NCI-H2171 treated with DMSO at 0.1 percent for 48 hours (cell line): ENCODE data around the gene VCX.
"Not testable (repeated sequence)": the region's sequence is repeated elsewhere in the genome, so short reads cannot be mapped to it uniquely, and the experiment has no call there.

Experiments used
- DNase-seq: peaks from one replicate; lab custom pipeline; 2025; lab: John Stamatoyannopoulos, UW

VCX gene

DNA sequence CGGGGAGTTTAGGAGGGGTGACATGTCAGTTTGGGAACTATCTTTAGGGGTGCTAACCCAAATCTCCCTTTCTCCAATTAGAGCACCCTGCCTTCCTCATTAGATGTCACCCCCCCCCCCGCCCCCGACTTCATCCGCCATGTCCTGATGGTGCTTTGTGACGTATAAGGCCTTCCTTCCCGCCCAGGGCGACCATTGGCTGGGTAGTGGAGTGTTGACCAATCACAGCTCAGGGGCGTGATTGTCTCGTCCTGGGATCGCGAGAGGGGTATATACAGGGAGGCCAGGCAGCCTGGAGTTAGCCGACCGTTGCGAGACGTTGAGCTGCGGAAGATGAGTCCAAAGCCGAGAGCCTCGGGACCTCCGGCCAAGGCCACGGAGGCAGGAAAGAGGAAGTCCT lies at the start of gene VCX:
Gene VCX (plus strand): TSS at position 301 of the 400 bp plus-strand sequence. CDS start 33 bp downstream, at position 334.
- not testable (repeated sequence) for DNase-seq

DNA sequence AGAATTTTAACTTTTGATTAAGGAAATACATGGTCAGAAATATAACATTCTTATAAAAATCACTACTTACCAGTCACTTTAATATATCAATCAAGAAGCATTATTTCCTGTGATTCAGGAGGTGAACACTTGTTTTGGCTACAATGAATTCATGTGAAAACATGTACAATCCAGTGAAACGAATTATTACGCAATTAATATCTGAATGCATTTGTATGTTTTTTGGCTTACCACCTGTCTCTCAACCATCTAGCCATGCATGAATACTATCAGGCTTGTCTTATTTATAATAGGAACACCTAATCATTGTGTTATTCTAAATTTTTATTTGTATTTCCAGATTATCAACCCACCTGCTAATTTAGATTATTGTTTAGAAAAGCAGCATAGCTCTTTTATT lies 44.6 kb upstream of the VCX start:
- no peak for DNase-seq

DNA sequence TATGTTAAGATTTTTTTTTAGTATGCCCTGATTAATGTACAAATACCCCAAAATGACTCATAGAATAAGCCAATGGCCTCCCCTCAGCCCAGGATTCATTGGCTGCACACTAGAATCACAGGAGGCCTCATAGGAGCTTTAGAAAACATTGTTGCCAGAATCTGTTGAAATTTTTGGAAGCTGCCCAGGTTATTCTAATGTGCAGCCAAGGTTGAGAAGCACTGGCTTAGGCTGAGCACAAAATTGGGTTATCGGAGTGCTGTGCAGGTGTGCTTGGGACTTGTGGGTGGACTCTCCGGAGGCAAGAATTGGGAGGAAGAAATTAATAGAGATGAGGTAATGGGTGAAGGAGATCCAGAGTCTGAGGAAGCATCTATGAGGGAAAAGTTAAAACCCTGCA lies 41.3 kb upstream of the VCX start:
- DNase-seq = no peak

DNA sequence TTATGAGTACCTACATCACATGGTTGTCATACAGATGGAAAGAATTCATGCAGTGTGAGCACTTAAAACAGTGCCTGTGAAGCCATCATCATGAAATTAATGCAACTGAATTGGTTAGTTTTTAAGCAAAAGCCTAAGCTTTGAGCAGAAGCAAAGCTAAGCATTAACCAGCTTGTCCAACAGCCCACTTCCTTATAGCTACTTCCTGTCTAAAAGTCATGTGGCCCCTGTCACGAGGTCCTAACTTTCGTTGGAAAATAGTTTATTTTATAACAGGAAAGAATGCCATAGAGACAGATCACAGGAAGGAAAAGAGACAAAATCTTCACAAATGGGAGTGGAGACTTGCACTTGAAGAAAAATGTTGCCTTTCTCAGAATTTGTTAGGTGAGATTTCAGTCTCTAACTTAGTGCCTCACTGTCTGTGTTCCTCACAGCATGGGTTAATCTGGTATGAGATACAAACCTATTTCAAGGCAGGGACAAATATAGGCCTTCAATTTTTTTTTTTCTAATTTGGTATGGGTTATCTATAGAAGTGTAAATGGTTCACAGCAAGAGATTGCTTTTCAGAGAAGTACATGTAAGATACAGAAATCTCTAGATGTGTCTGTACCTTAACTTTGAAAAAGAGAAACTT lies 27.7 kb upstream of the VCX start:
- DNase-seq = no peak

DNA sequence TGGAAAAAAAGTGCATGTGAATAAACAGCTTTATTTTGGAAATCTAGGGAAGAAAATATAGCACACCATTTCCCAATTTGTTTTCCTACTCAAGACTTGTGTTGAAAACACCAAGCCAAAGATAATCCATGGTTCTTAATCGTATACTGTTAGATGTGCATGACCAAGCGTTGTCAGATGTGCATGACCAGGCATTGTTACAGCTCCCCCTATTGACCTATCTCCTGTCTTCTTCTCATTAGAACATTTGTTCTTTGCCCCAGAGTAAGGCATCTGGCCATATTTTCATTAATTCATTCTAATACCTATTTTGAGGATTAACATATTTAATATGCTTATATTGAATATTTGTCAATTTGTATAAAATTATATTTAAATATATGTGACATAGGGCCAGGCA lies 14.4 kb upstream of the VCX start:
- no peak for DNase-seq

DNA sequence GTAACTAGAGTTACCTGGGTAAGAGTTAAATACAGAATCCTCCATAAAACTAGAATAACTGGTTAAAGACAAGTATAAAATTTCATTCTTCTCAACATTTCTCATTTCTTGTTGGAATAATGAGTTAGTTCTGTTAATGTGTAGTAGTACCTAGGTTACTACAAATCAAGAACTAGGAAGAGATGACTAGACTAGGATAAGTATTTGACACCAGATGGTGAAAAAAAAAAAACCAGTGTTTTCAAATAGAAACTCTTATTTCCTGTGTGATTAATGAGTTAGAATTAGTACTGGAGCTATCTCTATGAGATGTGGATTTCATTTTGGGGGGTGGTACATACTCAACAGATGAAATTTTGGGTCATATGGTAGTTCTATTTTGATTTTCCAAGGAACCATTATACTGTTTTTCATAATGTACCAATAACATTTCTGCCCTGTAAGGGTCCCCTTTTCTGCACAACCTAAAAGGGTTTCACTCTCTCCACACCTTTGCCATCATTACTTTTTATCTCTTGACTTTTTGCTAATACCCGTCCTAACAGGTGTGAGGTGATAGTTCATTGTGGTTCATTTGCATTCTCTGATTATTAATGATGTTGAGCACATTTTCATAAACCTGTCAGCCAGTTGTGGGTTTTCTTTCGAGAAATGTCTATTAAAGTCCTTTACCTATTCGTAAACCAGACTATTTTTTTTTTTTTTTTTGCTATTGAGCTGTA lies 1.7 kb upstream of the VCX start:
- DNase-seq = no peak

DNA sequence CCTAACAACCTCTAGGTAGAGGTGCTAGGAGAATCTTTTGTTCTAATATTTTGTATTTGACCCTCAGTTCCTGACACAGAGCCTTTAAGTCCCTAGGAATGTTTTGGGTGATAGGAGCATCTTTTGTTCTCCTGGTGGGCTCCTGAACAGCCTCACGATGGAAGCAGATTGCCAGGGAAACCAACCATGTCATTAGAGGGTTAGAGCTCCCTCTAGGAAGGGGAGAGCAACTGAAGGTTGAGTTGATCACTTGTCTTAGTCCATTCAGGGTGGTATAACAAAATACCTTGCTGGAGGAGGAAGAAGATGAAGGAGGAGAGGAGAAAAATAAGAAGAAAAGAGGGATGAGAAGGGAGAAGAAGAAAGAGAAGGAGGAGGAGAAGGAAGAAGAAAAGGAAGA lies 9.2 kb downstream of the VCX start:
- DNase-seq = no peak

DNA sequence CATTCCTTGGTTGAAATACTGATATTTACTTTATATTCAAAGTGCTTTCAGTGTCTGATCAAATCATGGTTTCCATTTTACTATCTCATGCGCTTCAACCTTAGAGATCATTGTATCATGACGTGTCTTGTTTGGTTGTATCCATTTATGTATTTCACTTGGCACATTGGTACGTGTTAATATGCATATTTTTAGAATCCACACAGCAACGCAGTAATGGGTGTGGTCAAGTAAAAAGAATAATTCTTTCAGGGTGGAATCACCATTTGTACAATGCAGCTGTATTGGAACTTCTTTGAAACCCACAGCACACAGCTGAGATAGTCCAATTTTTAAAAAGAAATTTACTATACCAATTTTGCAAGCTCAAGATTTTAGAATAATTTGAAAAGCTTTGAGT lies 29.1 kb downstream of the VCX start:
- no peak for DNase-seq

DNA sequence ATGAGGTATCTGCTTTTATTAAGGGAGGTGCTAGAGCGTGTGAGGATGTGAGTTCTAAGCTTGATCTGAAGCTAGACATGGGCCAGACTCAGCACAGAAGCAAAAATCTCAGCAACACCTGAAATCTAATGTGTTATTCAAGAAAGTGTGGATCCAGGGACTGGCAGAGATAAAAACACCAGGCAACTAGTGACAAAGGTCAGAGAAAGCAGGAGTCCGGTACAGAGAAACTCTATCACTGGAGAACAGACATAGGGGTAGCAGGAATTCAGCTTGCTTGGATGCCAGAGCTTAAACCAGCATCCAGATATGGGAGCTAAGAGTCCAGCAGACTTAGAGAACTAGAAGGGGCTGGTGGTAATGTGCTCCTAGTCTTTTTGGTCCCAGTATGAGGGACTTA lies 34.0 kb downstream of the VCX start:
- DNase-seq = no peak

DNA sequence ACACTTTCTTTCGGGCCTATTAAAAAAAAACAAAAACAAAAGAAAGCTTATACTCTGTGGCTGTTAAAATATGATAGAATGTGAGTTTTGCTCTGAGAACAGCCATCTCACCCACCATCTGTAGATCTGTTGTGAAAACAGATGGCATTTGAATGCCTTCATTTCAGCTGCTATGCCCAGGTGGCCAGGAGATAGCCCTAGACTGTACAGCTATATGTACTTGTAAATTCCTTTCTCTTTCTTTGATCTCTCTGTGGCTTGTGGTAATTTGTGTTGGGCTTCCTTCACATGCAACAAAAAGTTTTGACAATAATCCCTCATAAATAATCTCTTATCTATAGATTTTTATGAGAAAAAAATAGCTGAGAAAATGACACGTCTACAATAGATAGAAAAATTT lies 46.2 kb downstream of the VCX start:
- DNase-seq = peak; percentile 1

DNA sequence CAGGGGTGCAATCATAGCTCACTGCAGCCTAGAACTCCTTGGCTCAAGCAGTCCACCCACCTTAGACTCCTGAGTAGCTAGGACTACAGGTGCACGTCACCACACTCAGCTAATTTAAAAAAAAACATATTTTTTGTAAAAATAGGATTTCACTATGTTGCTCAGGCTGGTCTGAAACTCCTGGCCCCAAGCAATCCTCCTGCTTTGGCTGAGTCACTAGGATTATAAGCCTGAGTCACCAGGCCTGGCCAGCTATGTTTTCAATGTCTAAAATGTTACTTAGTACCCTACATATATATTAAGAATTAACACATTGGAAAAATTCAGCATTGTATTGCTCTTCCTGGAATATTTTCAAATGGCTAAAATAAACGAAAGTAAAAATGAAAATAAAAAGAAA lies 46.7 kb downstream of the VCX start:
- no peak for DNase-seq

DNA sequence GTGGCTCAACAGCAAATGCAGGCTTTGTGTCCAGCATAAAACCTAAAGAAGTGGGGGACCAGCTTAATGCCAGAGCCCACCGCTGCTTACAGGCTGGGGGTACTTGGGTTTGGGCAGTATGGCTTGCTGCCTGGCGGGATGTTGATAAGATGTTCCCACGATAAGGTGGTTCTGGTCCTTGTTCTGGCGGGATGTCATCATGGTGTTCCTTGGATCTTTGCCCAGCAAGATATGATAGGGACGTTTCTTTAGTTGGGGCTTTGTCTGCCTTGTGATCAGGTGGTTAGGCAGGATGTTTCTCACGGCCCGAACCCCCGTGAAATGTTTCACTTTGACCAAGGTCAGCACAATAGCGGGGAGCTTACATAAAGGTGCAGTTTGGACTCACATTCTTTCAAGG lies 49.0 kb downstream of the VCX start:
- no peak for DNase-seq
